Measurements from ENCODE around the gene NPPA.

The NPPA gene

GRCh38 chr1:11869650-11870207 lies 22.1 kb upstream of the NPPA start:
- no peak for DNase-seq (ENCODE audit: low read depth, low spot score)
- CTCF ChIA-PET, result interaction anchor here (0.8 to 2.2 kb wide), 6 partner anchors 18 to 161 kb away, joined by 3 to 7 read pairs (median 4); no protein-coding TSS in a partner anchor
- POLR2A ChIA-PET, result no interaction called here
- TF ChIP-seq, protein P1, sequence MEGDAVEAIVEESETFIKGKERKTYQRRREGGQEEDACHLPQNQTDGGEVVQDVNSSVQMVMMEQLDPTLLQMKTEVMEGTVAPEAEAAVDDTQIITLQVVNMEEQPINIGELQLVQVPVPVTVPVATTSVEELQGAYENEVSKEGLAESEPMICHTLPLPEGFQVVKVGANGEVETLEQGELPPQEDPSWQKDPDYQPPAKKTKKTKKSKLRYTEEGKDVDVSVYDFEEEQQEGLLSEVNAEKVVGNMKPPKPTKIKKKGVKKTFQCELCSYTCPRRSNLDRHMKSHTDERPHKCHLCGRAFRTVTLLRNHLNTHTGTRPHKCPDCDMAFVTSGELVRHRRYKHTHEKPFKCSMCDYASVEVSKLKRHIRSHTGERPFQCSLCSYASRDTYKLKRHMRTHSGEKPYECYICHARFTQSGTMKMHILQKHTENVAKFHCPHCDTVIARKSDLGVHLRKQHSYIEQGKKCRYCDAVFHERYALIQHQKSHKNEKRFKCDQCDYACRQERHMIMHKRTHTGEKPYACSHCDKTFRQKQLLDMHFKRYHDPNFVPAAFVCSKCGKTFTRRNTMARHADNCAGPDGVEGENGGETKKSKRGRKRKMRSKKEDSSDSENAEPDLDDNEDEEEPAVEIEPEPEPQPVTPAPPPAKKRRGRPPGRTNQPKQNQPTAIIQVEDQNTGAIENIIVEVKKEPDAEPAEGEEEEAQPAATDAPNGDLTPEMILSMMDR (IDR thresholded peaks at IDR 0.05; ENCODE audit: insufficient read depth, low read length, missing control alignments), result no peak
- no peak overlapping the region for H3K4me3 ChIP-seq (ENCODE audit: low read depth, low read length)

DNA sequence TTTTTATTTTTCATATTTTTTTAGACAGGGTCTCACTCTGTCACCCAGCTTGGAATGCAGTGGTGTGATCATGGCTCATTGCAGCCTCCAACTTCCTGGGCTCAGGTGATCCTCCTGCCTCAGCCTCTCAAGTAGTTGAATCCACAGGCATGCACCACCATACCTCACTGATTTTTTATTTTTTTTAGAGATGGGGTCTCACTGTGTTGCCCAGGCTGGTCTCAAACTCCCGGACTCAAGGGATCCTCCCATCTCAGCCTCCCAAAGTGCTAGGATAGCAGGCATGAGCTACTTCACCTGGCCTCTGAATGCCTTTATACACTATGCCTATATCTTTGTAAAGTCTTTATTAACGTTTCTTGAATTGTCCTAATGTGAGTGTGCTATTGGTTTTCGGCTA lies 21.5 kb upstream of the NPPA start:
- CTCF ChIA-PET, result interaction anchor here (0.9 to 2.2 kb wide), 5 partner anchors 13 to 162 kb away, joined by 3 to 6 read pairs (median 4); no protein-coding TSS in a partner anchor
- no peak for DNase-seq (ENCODE audit: low read depth, low spot score)
- H3K4me3 ChIP-seq (ENCODE audit: low read depth, low read length), result no peak overlapping the region
- TF ChIP-seq, protein P1 (IDR thresholded peaks at IDR 0.05; ENCODE audit: insufficient read depth, low read length, missing control alignments), result no peak
- POLR2A ChIA-PET, result no interaction called here

DNA sequence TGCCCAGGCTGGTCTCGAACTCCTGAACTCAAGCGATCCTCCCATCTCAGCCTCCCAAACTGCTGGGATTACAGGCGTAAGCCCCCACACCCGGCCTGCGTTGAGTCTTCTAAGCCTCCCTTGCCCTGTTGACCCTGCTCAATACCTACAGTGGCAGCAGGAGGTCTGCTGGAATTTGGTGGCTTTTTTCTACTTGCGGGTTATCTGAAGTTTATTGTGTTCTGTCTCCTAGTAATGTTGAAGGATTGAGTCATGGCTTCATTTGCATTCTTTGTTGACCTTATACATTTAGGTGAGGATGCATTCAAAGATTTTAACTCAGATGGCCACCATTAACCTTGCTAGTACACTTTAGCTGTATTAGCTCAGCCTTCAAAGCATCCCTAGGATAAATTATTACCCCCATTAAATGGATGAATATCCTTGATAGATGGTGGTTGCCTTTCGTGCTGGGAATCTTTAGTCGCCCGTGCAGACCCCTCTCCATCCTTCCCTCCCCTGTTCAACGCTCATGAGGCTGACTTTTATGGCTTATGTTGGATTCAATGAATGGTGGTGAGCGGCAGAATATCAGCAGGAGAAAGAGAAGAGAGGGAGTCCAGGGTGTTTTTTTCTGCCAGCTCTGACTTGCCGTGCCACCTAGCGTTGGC lies 20.9 kb upstream of the NPPA start:
- ChIA-PET CTCF (interaction anchor here (0.6 to 2.2 kb wide), 5 partner anchors 13 to 162 kb away, joined by 3 to 6 read pairs (median 4); no protein-coding TSS in a partner anchor), POLR2A (interaction anchor here (1.6 kb wide), 1 partner anchor 40 kb away, joined by 9 read pairs; no protein-coding TSS in a partner anchor)
- no peak overlapping the region for H3K4me3 ChIP-seq (ENCODE audit: low read depth, low read length)
- no peak for DNase-seq (ENCODE audit: low read depth, low spot score)
- TF ChIP-seq, protein P1 (IDR thresholded peaks at IDR 0.05; ENCODE audit: insufficient read depth, low read length, missing control alignments), result no peak

GRCh38 chr1:11862890-11863289 lies 15.3 kb upstream of the NPPA start:
- POLR2A ChIA-PET, result interaction anchor here (1.4 kb wide), 1 partner anchor 45 kb away, joined by 5 read pairs; no protein-coding TSS in a partner anchor
- TF ChIP-seq, protein P1 (IDR thresholded peaks at IDR 0.05; ENCODE audit: insufficient read depth, low read length, missing control alignments), result no peak

GRCh38 chr1:11860587-11860986 lies 13.0 kb upstream of the NPPA start:
- CTCF ChIA-PET, result interaction anchor here (1.3 kb wide), 2 partner anchors 10 to 11 kb away, joined by 4 read pairs; no protein-coding TSS in a partner anchor
- POLR2A ChIA-PET, result no interaction called here
- TF ChIP-seq, protein P1 (IDR thresholded peaks at IDR 0.05; ENCODE audit: insufficient read depth, low read length, missing control alignments), result no peak

More at GRCh38 chr1:11862890-11863289, 15.3 kb upstream of the NPPA start:
- H3K4me3 ChIP-seq (ENCODE audit: low read depth, low read length), result no peak overlapping the region
- CTCF ChIA-PET, result interaction anchor here (0.6 to 1.0 kb wide), 2 partner anchors 22 to 31 kb away, joined by 3 to 5 read pairs; no protein-coding TSS in a partner anchor
- DNase-seq (ENCODE audit: low read depth, low spot score), result no peak

GRCh38 chr1:11860083-11860482 lies 12.5 kb upstream of the NPPA start:
- H3K4me3 ChIP-seq (ENCODE audit: low read depth, low read length), result no peak overlapping the region
- TF ChIP-seq, protein P1 (IDR thresholded peaks at IDR 0.05; ENCODE audit: insufficient read depth, low read length, missing control alignments), result no peak
- no peak for DNase-seq (ENCODE audit: low read depth, low spot score)
- ChIA-PET CTCF (interaction anchor here (1.0 to 1.3 kb wide), 2 partner anchors 11 to 24 kb away, joined by 3 to 4 read pairs; no protein-coding TSS in a partner anchor), POLR2A (no interaction called here)

More at GRCh38 chr1:11860587-11860986, 13.0 kb upstream of the NPPA start:
- no peak for DNase-seq (ENCODE audit: low read depth, low spot score)
- no peak overlapping the region for H3K4me3 ChIP-seq (ENCODE audit: low read depth, low read length)

Measured in AG04449 (cell line).